Measurements from ENCODE around the gene LTA.

DNA sequence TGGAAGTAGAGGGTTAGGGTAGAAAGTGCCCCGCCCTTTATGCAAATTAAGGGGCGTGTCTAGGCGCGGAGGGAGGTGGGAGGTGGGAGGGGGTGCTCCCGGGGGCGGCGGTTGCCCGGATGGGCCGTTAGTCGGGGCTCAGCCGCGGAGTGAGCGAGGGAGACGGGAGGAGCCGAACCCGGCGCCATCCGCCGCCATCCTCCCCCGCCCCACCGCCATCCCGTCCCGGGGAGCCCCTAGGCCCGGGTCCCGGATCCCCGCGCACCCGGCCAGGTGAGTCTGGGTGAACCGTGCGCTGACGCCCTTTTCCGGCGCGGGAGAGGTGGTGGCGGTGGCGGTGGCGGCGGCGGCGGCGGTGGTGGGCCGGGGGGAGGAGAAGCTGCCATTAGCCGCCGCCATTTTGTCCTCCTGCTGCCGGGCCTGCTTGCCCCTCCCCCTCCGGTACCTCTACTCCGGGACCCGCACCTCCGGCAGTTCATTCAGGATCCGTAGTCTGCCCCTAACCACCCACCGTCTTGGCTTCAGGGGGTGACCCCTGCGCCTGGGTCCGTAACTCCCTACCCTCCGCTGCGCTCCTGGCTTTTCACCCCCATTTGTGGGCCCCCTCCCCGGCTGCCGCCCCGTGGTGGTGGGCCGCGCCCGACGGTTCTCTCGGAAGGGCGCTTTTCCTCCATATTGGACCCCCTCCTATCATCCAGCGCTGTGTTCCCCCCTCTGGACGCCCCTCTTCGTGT, 48.7 kb downstream of the LTA start, which contains the start of gene PRRC2A:
- TF ChIP-seq, protein P1, sequence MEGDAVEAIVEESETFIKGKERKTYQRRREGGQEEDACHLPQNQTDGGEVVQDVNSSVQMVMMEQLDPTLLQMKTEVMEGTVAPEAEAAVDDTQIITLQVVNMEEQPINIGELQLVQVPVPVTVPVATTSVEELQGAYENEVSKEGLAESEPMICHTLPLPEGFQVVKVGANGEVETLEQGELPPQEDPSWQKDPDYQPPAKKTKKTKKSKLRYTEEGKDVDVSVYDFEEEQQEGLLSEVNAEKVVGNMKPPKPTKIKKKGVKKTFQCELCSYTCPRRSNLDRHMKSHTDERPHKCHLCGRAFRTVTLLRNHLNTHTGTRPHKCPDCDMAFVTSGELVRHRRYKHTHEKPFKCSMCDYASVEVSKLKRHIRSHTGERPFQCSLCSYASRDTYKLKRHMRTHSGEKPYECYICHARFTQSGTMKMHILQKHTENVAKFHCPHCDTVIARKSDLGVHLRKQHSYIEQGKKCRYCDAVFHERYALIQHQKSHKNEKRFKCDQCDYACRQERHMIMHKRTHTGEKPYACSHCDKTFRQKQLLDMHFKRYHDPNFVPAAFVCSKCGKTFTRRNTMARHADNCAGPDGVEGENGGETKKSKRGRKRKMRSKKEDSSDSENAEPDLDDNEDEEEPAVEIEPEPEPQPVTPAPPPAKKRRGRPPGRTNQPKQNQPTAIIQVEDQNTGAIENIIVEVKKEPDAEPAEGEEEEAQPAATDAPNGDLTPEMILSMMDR (conservative IDR thresholded peaks at IDR 0.05; ENCODE audit: low read length): no peak
- TF ChIP-seq EZH2phosphoT487 (IDR thresholded peaks at IDR 0.05; ENCODE audit: borderline replicate concordance, low read depth, low read length): no peak
